Measurements from ENCODE around the gene SATB2. TPM values are rescaled to one million over a fixed set of nuclear protein-coding genes. Genes with fewer than 3 reads are reported as not detected.
A peak's percentile ranks its signal among the peaks of the same experiment; 100 is the strongest.

SATB2 gene
- total RNA-seq, 1 donor from 2014 or later: 10.1 TPM

GRCh38 chr2:199464606-199465352 lies 7.0 kb upstream of the SATB2 start:
- Mint-ChIP-seq H3K9me3 (no peaks in the 10 kb centered on the region), H3K36me3 (ENCODE audit: low read depth) (no peaks in the 10 kb centered on the region), H3K27ac (ENCODE audit: unreplicated experiment) (no peak overlapping the region), H3K4me1 (peaks cover 18% of the 10 kb centered on the region), H3K27me3 (ENCODE audit: low read depth) (peaks cover 97% of the 10 kb centered on the region), H3K4me3 (peak overlapping the region; percentile 72)
- TF ChIP-seq, protein P1, sequence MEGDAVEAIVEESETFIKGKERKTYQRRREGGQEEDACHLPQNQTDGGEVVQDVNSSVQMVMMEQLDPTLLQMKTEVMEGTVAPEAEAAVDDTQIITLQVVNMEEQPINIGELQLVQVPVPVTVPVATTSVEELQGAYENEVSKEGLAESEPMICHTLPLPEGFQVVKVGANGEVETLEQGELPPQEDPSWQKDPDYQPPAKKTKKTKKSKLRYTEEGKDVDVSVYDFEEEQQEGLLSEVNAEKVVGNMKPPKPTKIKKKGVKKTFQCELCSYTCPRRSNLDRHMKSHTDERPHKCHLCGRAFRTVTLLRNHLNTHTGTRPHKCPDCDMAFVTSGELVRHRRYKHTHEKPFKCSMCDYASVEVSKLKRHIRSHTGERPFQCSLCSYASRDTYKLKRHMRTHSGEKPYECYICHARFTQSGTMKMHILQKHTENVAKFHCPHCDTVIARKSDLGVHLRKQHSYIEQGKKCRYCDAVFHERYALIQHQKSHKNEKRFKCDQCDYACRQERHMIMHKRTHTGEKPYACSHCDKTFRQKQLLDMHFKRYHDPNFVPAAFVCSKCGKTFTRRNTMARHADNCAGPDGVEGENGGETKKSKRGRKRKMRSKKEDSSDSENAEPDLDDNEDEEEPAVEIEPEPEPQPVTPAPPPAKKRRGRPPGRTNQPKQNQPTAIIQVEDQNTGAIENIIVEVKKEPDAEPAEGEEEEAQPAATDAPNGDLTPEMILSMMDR (conservative IDR thresholded peaks at IDR 0.05): no peak
- no peak for DNase-seq (ENCODE audit: low read depth, low spot score)

GRCh38 chr2:199463708-199464605 lies 6.2 kb upstream of the SATB2 start:
- Mint-ChIP-seq H3K27me3 (ENCODE audit: low read depth) (peaks cover 95% of the 10 kb centered on the region), H3K4me1 (peaks cover 17% of the 10 kb centered on the region)

GRCh38 chr2:199462956-199463692 lies 5.4 kb upstream of the SATB2 start:
- Mint-ChIP-seq H3K4me1 (peaks cover 17% of the 10 kb centered on the region), H3K27ac (ENCODE audit: unreplicated experiment) (no peak overlapping the region), H3K36me3 (ENCODE audit: low read depth) (no peaks in the 10 kb centered on the region), H3K4me3 (peak overlapping the region; percentile 41), H3K9me3 (no peaks in the 10 kb centered on the region), H3K27me3 (ENCODE audit: low read depth) (peaks cover 89% of the 10 kb centered on the region)
- TF ChIP-seq, protein P1 (conservative IDR thresholded peaks at IDR 0.05): peak; percentile 88
- DNase-seq (ENCODE audit: low read depth, low spot score): peak; percentile 86

More at GRCh38 chr2:199463708-199464605, 6.2 kb upstream of the SATB2 start:
- H3K9me3 Mint-ChIP-seq: no peaks in the 10 kb centered on the region
- DNase-seq (ENCODE audit: low read depth, low spot score): no peak
- no peak overlapping the region for H3K27ac Mint-ChIP-seq (ENCODE audit: unreplicated experiment)
- peak overlapping the region; percentile 27 for H3K4me3 Mint-ChIP-seq
- TF ChIP-seq, protein P1 (conservative IDR thresholded peaks at IDR 0.05): peak; percentile 19
- no peaks in the 10 kb centered on the region for H3K36me3 Mint-ChIP-seq (ENCODE audit: low read depth)

DNA sequence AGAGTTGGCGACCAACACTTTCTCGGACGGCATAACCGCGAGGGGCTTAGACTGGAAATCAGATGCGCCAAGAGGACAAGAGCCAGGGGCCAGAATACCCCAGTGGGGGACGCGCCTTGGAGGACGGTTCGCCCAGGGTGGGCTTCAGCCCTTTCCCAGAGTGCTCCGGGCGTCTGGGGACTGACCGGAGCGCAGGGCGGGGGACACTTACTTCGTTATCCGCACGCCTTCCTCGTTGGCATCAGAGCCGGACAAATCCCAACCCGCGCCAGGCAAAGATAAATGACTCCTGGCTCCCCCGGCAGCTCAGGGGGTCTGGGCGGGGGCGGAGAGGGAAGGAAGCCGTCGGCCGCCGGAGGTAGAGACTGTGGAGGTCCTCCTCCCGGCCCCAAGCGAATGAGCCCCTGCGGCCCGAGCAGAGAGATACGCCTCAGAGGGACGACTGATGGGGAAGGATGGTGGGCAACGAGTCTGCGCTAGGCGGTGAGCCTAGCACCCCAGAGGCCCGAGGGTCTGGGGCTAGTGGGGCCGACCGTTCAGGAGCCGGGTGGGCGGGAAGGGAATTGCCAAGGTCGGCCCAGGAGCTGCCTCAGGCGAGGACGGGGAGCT lies 4.7 kb upstream of the SATB2 start:
- peak overlapping the region; percentile 75 for H3K4me3 Mint-ChIP-seq
- peak; percentile 23 for DNase-seq (ENCODE audit: low read depth, low spot score)
- H3K27me3 Mint-ChIP-seq (ENCODE audit: low read depth): peaks cover 88% of the 10 kb centered on the region
- no peaks in the 10 kb centered on the region for H3K9me3 Mint-ChIP-seq
- H3K4me1 Mint-ChIP-seq: peaks cover 18% of the 10 kb centered on the region
- TF ChIP-seq, protein P1 (conservative IDR thresholded peaks at IDR 0.05): no peak
- H3K36me3 Mint-ChIP-seq (ENCODE audit: low read depth): no peaks in the 10 kb centered on the region
- no peak overlapping the region for H3K27ac Mint-ChIP-seq (ENCODE audit: unreplicated experiment)
